IMR-90 (cell line): ENCODE measurements around the gene IGFBP7. TPM values are rescaled to one million over a fixed set of nuclear protein-coding genes. Genes with fewer than 3 reads are reported as not detected.

Experiments used
- ATAC-seq: fragments of 200-7000 bp; cut with Tn5 transposase; 2 replicates; pipeline ENCODE4 v1.9.1; 2020; ENCODE audit warnings: low read depth, mild to moderate bottlenecking, moderate library complexity
- BruUV-seq: library from RNA; stranded (reverse); fragments of 400-500 nt; replicated peaks from 2 replicates; lab custom pipeline; 2021; lab: Mats Ljungman, UMichigan
- CTCF ChIA-PET: fragments of 300-600 bp; formaldehyde crosslinking; extraction: SDS; loops from one replicate; lab custom pipeline; 2021; ENCODE audit warnings: antibody characterized with exemption; lab: Yijun Ruan, JAX
- POLR2A ChIA-PET: fragments of 300-600 bp; sonication (Branson Sonifier 250); formaldehyde crosslinking; loops from one replicate; lab custom pipeline; 2022; ENCODE audit warnings: antibody characterized with exemption; ENCODE audit not compliant: unreplicated experiment; lab: Charles Lee
- DNase-seq: peaks from one replicate; pipeline ENCODE4 v3.0.0; 2013
- H2AFZ ChIP-seq: replicated peaks from 2 replicates; pipeline ENCODE3; 2013; ENCODE audit warnings: low read length, mild to moderate bottlenecking; ENCODE audit not compliant: poor library complexity
- H2AK5ac ChIP-seq: 2 replicates; pipeline ENCODE4 v1.6.1; 2013; ENCODE audit warnings: low read depth, low read length, inconsistent platforms
- H2AK9ac ChIP-seq: replicated peaks from 2 replicates; pipeline ENCODE3; 2013; ENCODE audit warnings: mild to moderate bottlenecking, low read depth, low read length, moderate library complexity; ENCODE audit not compliant: poor library complexity
- H2BK120ac ChIP-seq: 2 replicates; pipeline ENCODE4 v1.6.1; 2013; ENCODE audit warnings: low read depth, low read length, inconsistent platforms
- H2BK15ac ChIP-seq: 3 replicates; pipeline ENCODE4 v1.6.1; 2013; ENCODE audit warnings: low read depth, low read length, inconsistent platforms
- H2BK20ac ChIP-seq: 2 replicates; pipeline ENCODE4 v1.6.1; 2013; ENCODE audit warnings: low read depth, mild to moderate bottlenecking, inconsistent platforms, low read length, moderate library complexity
- H2BK5ac ChIP-seq: 2 replicates; pipeline ENCODE4 v1.6.1; 2013; ENCODE audit warnings: mild to moderate bottlenecking, low read depth, low read length, inconsistent platforms; ENCODE audit not compliant: poor library complexity, severe bottlenecking
- H3K14ac ChIP-seq: replicated peaks from 2 replicates; pipeline ENCODE4 v1.6.1; 2013; ENCODE audit warnings: low read depth, low read length, inconsistent platforms
- H3K18ac ChIP-seq: 2 replicates; pipeline ENCODE4 v1.6.1; 2013; ENCODE audit warnings: low read depth, low read length, control low read depth
- H3K23ac ChIP-seq: 2 replicates; pipeline ENCODE4 v1.6.1; 2013; ENCODE audit warnings: low read depth, low read length, inconsistent platforms
- H3K27ac ChIP-seq: 2 replicates; pipeline ENCODE4 v1.5.1; 2013; ENCODE audit warnings: mild to moderate bottlenecking, control low read depth, low read length; ENCODE audit not compliant: insufficient read depth
- H3K27me3 ChIP-seq: 2 replicates; pipeline ENCODE4 v1.6.1; 2013; ENCODE audit warnings: low read length; ENCODE audit not compliant: control insufficient read depth, insufficient read depth
- H3K36me3 ChIP-seq: 2 replicates; pipeline ENCODE4 v1.6.1; 2013; ENCODE audit warnings: low read length, mixed read lengths; ENCODE audit not compliant: control insufficient read depth, insufficient read depth
- H3K4ac ChIP-seq: 2 replicates; pipeline ENCODE4 v1.6.1; 2013; ENCODE audit warnings: low read depth, low read length, inconsistent platforms
- H3K4me1 ChIP-seq: 2 replicates; pipeline ENCODE4 v1.6.1; 2013; ENCODE audit warnings: low read length, mixed read lengths; ENCODE audit not compliant: control insufficient read depth, insufficient read depth
- H3K4me2 ChIP-seq: 2 replicates; pipeline ENCODE4 v1.6.1; 2013; ENCODE audit warnings: low read depth, mild to moderate bottlenecking, control low read depth, low read length, moderate library complexity
- H3K4me3 ChIP-seq: 2 replicates; pipeline ENCODE4 v1.5.1; 2013; ENCODE audit warnings: low read depth, mild to moderate bottlenecking, control low read depth, low read length, moderate library complexity; ENCODE audit not compliant: insufficient read depth
- H3K56ac ChIP-seq: 2 replicates; pipeline ENCODE4 v1.6.1; 2013; ENCODE audit warnings: low read length, inconsistent platforms; ENCODE audit not compliant: insufficient read depth; ENCODE audit errors: extremely low read depth
- H3K79me1 ChIP-seq, 2 experiments: 2 replicates each; pipeline ENCODE4 v1.6.1; 2013; ENCODE audit warnings: low read length in 2 of 2, inconsistent platforms in 1 of 2, low read depth in 1 of 2
- H3K9ac ChIP-seq: 2 replicates; pipeline ENCODE4 v1.6.1; 2013; ENCODE audit warnings: low read depth, low read length, control low read depth
- H3K9me1 ChIP-seq: 2 replicates; pipeline ENCODE4 v1.6.1; 2013; ENCODE audit warnings: low read length, inconsistent platforms; ENCODE audit not compliant: insufficient read depth
- H3K9me3 ChIP-seq: 2 replicates; pipeline ENCODE4 v1.6.1; 2013; ENCODE audit warnings: low read length; ENCODE audit not compliant: control insufficient read depth, insufficient read depth
- H4K20me1 ChIP-seq: 2 replicates; pipeline ENCODE4 v1.6.1; 2013; ENCODE audit warnings: low read length, inconsistent platforms; ENCODE audit not compliant: insufficient read depth
- H4K5ac ChIP-seq: 2 replicates; pipeline ENCODE4 v1.6.1; 2013; ENCODE audit warnings: mild to moderate bottlenecking, low read depth, low read length, control low read depth
- H4K8ac ChIP-seq, 2 experiments: 2 replicates each; pipeline ENCODE4 v1.6.1; 2013; ENCODE audit warnings: low read depth in 2 of 2, low read length in 2 of 2, control low read depth in 1 of 2, inconsistent platforms in 1 of 2
- H4K91ac ChIP-seq: 2 replicates; pipeline ENCODE4 v1.6.1; 2013; ENCODE audit warnings: low read depth, low read length, inconsistent platforms; ENCODE audit not compliant: insufficient read depth
- BHLHE40 ChIP-seq: fragments of 150-350 bp; IDR thresholded peaks from 2 replicates; pipeline ENCODE4 v1.6.1; 2016; ENCODE audit warnings: mild to moderate bottlenecking, low read depth, low read length
- CEBPB ChIP-seq: IDR thresholded peaks from 2 replicates; pipeline ENCODE4 v1.6.1; 2012; ENCODE audit warnings: low read depth, low read length, improper control_type of control experiment
- CHD1 ChIP-seq: IDR thresholded peaks from 2 replicates; pipeline ENCODE4 v1.6.1; 2012; ENCODE audit warnings: low read depth, low read length, improper control_type of control experiment
- CTCF ChIP-seq: conservative IDR thresholded peaks from 2 replicates; pipeline ENCODE4 v1.5.1; 2012; ENCODE audit warnings: mild to moderate bottlenecking, low read depth, low read length, improper control_type of control experiment
- ELK1 ChIP-seq: fragments of 150-350 bp; IDR thresholded peaks from 2 replicates; pipeline ENCODE4 v1.6.1; 2016; ENCODE audit warnings: low read depth, mild to moderate bottlenecking, low read length, moderate library complexity, borderline replicate concordance
- FOS ChIP-seq: fragments of 150-350 bp; IDR thresholded peaks from 2 replicates; pipeline ENCODE4 v1.6.1; 2016; ENCODE audit warnings: low read depth, low read length
- MAFK ChIP-seq: IDR thresholded peaks from 2 replicates; pipeline ENCODE4 v1.6.1; 2012; ENCODE audit warnings: low read depth, low read length, improper control_type of control experiment
- MAZ ChIP-seq: IDR thresholded peaks from 2 replicates; pipeline ENCODE4 v1.6.1; 2012; ENCODE audit warnings: low read depth, mild to moderate bottlenecking, low read length, improper control_type of control experiment, moderate library complexity, borderline replicate concordance
- MXI1 ChIP-seq: IDR thresholded peaks from 2 replicates; pipeline ENCODE4 v1.6.1; 2012; ENCODE audit warnings: low read depth, mild to moderate bottlenecking, low read length, moderate library complexity, borderline replicate concordance
- NFE2L2 ChIP-seq: fragments of 150-350 bp; IDR thresholded peaks from 2 replicates; pipeline ENCODE4 v1.6.1; 2016; ENCODE audit warnings: low read depth, mild to moderate bottlenecking, low read length
- POLR2A ChIP-seq: IDR thresholded peaks from 2 replicates; pipeline ENCODE4 v1.6.1; 2012; ENCODE audit warnings: mild to moderate bottlenecking, low read depth, low read length
- RAD21 ChIP-seq: IDR thresholded peaks from 2 replicates; pipeline ENCODE4 v1.6.1; 2012; ENCODE audit warnings: low read length, improper control_type of control experiment
- RCOR1 ChIP-seq: IDR thresholded peaks from 2 replicates; pipeline ENCODE4 v1.6.1; 2012; ENCODE audit warnings: mild to moderate bottlenecking, low read length, improper control_type of control experiment; ENCODE audit not compliant: insufficient replicate concordance
- SMC3 ChIP-seq: fragments of 150-350 bp; IDR thresholded peaks from 2 replicates; pipeline ENCODE4 v1.6.1; 2016; ENCODE audit warnings: low read depth, mild to moderate bottlenecking, antibody characterized with exemption, low read length, moderate library complexity
- USF2 ChIP-seq: fragments of 150-350 bp; IDR thresholded peaks from 2 replicates; pipeline ENCODE4 v1.6.1; 2017; ENCODE audit warnings: mild to moderate bottlenecking, antibody characterized with exemption, low read length, low read depth
- WGBS, 2 experiments: methylation state at CpG; one replicate each; pipeline versions ENCODE4 v1.1.5 to v1.1.7; 2013; ENCODE audit warnings: missing lambda C conversion rate in 2 of 2; ENCODE audit not compliant: insufficient read length in 1 of 2; ENCODE audit errors: extremely low coverage in 2 of 2; 5-methylcytosine and 5-hydroxymethylcytosine counted together
- dilution Hi-C: fragments of 300-500 bp; cut with HindIII; formaldehyde crosslinking; loops from one replicate; pipeline ENCODE4 v1.14.3; 2018; ENCODE audit warnings: low sequenced_read_pairs; ENCODE audit not compliant: unreplicated experiment
- in situ Hi-C: fragments of 300-500 bp; cut with MboI; formaldehyde crosslinking; loops from 3 replicates; pipeline ENCODE4 v1.14.3; 2019; ENCODE audit warnings: low sequenced_read_pairs, inconsistent platforms, mixed read lengths
- intact Hi-C: fragments of 100-400 bp; cut with micrococcal nuclease; formaldehyde crosslinking; loops from 2 replicates; pipeline ENCODE4 v1.10.0; 2022
- polyA plus RNA-seq, 3 experiments: library from polyadenylated mRNA; depleted of rRNA; stranded (reverse); fragments of >200 nt; gene quantifications; 2 replicates each; pipeline ENCODE4 v1.2.3, GENCODE V29; 2012; ENCODE audit warnings: low replicate concordance in 1 of 3
- total RNA-seq: library from RNA; depleted of rRNA; stranded (reverse); fragments of >200 nt; gene quantifications from 2 replicates; pipeline ENCODE4 v1.2.3, GENCODE V29; 2012

The IGFBP7 gene
- total and polyA plus RNA-seq, 2 of the 4 experiments (the other 2 are of a cell fraction) = 33.2 to 267 TPM

GRCh38 chr4:57109411-57109846 lies 756 bp downstream of the IGFBP7 start:
- peaks cover 5% of the 10 kb centered on the region; the same call in 1 of the 2 replicates for H4K20me1 ChIP-seq

More at GRCh38 chr4:57109411-57109846, 756 bp downstream of the IGFBP7 start:
- Histone ChIP-seq H2BK15ac (peak overlapping the region; percentile 66; the same call in 2 of the 3 replicates), H3K56ac (peak overlapping the region; percentile 59), H3K4me3 (peak overlapping the region; percentile 94), H3K79me1 (peaks cover 7 to 38% of the 10 kb centered on the region in 2 experiments; a peak in 3 of 4 replicates), H3K4me2 (peak overlapping the region; percentile 86), H3K9me3 (no peaks in the 10 kb centered on the region), H3K9me1 (peaks cover 11% of the 10 kb centered on the region), H2AK9ac (peak overlapping the region; percentile 91), H4K5ac (peak overlapping the region; percentile 36), H2AFZ (peak overlapping the region; percentile 86), H3K4ac (peak overlapping the region; percentile 70), H3K27ac (peak overlapping the region; percentile 76), H4K91ac (peak overlapping the region; percentile 66; the same call in 1 of the 2 replicates), H3K36me3 (no peaks in the 10 kb centered on the region; the same call in 1 of the 2 replicates), H3K9ac (peak overlapping the region; percentile 87), H3K18ac (peak overlapping the region; percentile 61), H2AK5ac (peak overlapping the region; percentile 73; the same call in 1 of the 2 replicates), H3K27me3 (no peaks in the 10 kb centered on the region), H4K8ac (peak overlapping the region; percentile 76 to 90; a peak in 3 of 4 replicates), H2BK5ac (peak overlapping the region; percentile 88), H2BK120ac (peak overlapping the region; percentile 66), H3K14ac (peak overlapping the region; percentile 50), H3K23ac (peak overlapping the region; percentile 79), H2BK20ac (no peak overlapping the region), H3K4me1 (peaks cover 15% of the 10 kb centered on the region)
- TF ChIP-seq CEBPB (no peak), CTCF (no peak), POLR2A (no peak), MAZ (no peak), ELK1 (no peak), USF2 (no peak), RAD21 (no peak), SMC3 (no peak), BHLHE40 (no peak), FOS (no peak), MXI1 (no peak), CHD1 (no peak), RCOR1 (no peak), NFE2L2 (no peak), MAFK (no peak)
- ChIA-PET CTCF (interaction anchor here (2.4 kb wide), 1 partner anchor 54 kb away, joined by 9 read pairs; no protein-coding TSS in a partner anchor), POLR2A (interaction anchor here (1.5 kb wide), 1 partner anchor 31 kb away, joined by 4 read pairs; no protein-coding TSS in a partner anchor)
- intact Hi-C loops = loop anchor here (5.0 kb wide), 1 partner anchor 87 kb away; no protein-coding TSS in a partner anchor
- ATAC-seq (no peak), DNase-seq (no peak)
- no CpG with 5 or more reads among the region's 27 CpGs for WGBS, 2 experiments
- dilution Hi-C loops = no loop called here
- in situ Hi-C loops = no loop called here
- no TSS peak for BruUV-seq
